HG03432 (cell line): ENCODE measurements around the gene ARHGAP23.

Experiments used
- ATAC-seq: cut with Tn5 transposase; IDR thresholded peaks from one replicate; pipeline ENCODE4 v1.9.1; 2021; ENCODE audit warnings: mild to moderate bottlenecking, moderate library complexity; ENCODE audit not compliant: unreplicated experiment

Gene ARHGAP23

GRCh38 chr17:38428112-38428642 lies at the start of gene ARHGAP23:
Gene ARHGAP23 (plus strand): TSS chr17:38428464. CDS start chr17:38428486, 22 bp downstream.
- peak; percentile 46 for ATAC-seq

GRCh38 chr17:38379448-38379847 lies 48.8 kb upstream of the ARHGAP23 start:
- no peak for ATAC-seq

- ATAC-seq = no peak
These were observed 33.2 kb upstream of the ARHGAP23 start for GRCh38 chr17:38395090-38395489.

GRCh38 chr17:38397227-38397626 lies 31.0 kb upstream of the ARHGAP23 start:
- no peak for ATAC-seq

- ATAC-seq = no peak
These were observed 28.0 kb upstream of the ARHGAP23 start for GRCh38 chr17:38400286-38400685.

- ATAC-seq = no peak
These were observed 26.8 kb upstream of the ARHGAP23 start for GRCh38 chr17:38401459-38401858.

GRCh38 chr17:38402897-38403296 lies 25.4 kb upstream of the ARHGAP23 start:
- ATAC-seq = no peak

GRCh38 chr17:38403491-38403890 lies 24.8 kb upstream of the ARHGAP23 start:
- no peak for ATAC-seq

GRCh38 chr17:38404174-38404943 lies 23.9 kb upstream of the ARHGAP23 start:
- no peak for ATAC-seq

GRCh38 chr17:38405654-38406053 lies 22.6 kb upstream of the ARHGAP23 start:
- ATAC-seq = no peak

- ATAC-seq = no peak
These were observed 18.1 kb upstream of the ARHGAP23 start for GRCh38 chr17:38410201-38410600.

GRCh38 chr17:38415250-38416194 lies 12.7 kb upstream of the ARHGAP23 start:
- no peak for ATAC-seq

GRCh38 chr17:38416840-38417209 lies 11.4 kb upstream of the ARHGAP23 start:
- ATAC-seq = no peak

- no peak for ATAC-seq
These were observed 10.9 kb upstream of the ARHGAP23 start for GRCh38 chr17:38417210-38417951.

- no peak for ATAC-seq
These were observed 10.1 kb upstream of the ARHGAP23 start for GRCh38 chr17:38418062-38418692.

- ATAC-seq = no peak
These were observed 9.4 kb upstream of the ARHGAP23 start for GRCh38 chr17:38418693-38419507.

GRCh38 chr17:38419508-38419981 lies 8.7 kb upstream of the ARHGAP23 start:
- no peak for ATAC-seq

GRCh38 chr17:38420518-38420917 lies 7.7 kb upstream of the ARHGAP23 start:
- ATAC-seq = no peak

- no peak for ATAC-seq
These were observed 7.0 kb upstream of the ARHGAP23 start for GRCh38 chr17:38421171-38421841.
